Endothelial cell of umbilical vein (primary cell): Measurements from ENCODE around the gene RABGGTA. TPM values are rescaled to one million over a fixed set of nuclear protein-coding genes. Genes with fewer than 3 reads are reported as not detected.

Experiments used
- BruUV-seq: library from RNA; stranded (reverse); fragments of 400-500 nt; replicated peaks from 2 replicates; lab custom pipeline; 2021; lab: Mats Ljungman, UMichigan
- CTCF ChIA-PET: fragments of 300-600, 350-600 bp; sonication (Branson Sonifier 250); formaldehyde crosslinking; loops from one replicate; lab custom pipeline; 2021; ENCODE audit warnings: antibody characterized with exemption, inconsistent platforms; lab: Charles Lee
- POLR2A ChIA-PET: fragments of 300-600, 350-600 bp; sonication (Branson Sonifier 250); formaldehyde crosslinking; loops from one replicate; lab custom pipeline; 2021; ENCODE audit warnings: antibody characterized with exemption, inconsistent platforms; lab: Charles Lee
- DNase-seq: peaks from one replicate; pipeline ENCODE4 v3.0.0-alpha.2; 2011; ENCODE audit warnings: low read depth, low spot score
- FAIRE-seq: peaks from 2 replicates; lab custom pipeline; 2011; peaks lifted over from hg19 to GRCh38; lab: Jason Lieb, UNC
- H2AFZ ChIP-seq: 2 replicates; pipeline ENCODE4 v1.6.0; 2012; ENCODE audit warnings: low read depth, low read length, control low read depth, inconsistent platforms
- H3K27ac ChIP-seq: 2 replicates; pipeline ENCODE4 v1.5.1; 2011; ENCODE audit warnings: low read depth, mild to moderate bottlenecking, control low read depth, low read length, moderate library complexity; ENCODE audit not compliant: insufficient read depth
- H3K27me3 ChIP-seq, 2 experiments: 2 replicates each; pipeline versions ENCODE4 v1.6.0 to v1.6.1; 2011; ENCODE audit warnings: low read length in 2 of 2, mixed read lengths in 1 of 2; ENCODE audit not compliant: control insufficient read depth in 2 of 2, insufficient read depth in 2 of 2
- H3K36me3 ChIP-seq, 2 experiments: 2 replicates in 1 of 2; 3 replicates in 1 of 2; pipeline ENCODE4 v1.5.1; 2011; ENCODE audit warnings: low read length in 2 of 2, mild to moderate bottlenecking in 1 of 2, moderate library complexity in 1 of 2; ENCODE audit not compliant: control insufficient read depth in 2 of 2, insufficient read depth in 2 of 2; ENCODE audit errors: extremely low read depth in 1 of 2
- H3K4me1 ChIP-seq: 3 replicates; pipeline ENCODE4 v1.5.1; 2011; ENCODE audit warnings: mild to moderate bottlenecking, low read length; ENCODE audit not compliant: control insufficient read depth, insufficient read depth; ENCODE audit errors: extremely low read depth
- H3K4me2 ChIP-seq: 2 replicates; pipeline ENCODE4 v1.6.1; 2011; ENCODE audit warnings: low read length, control low read depth, mixed read lengths; ENCODE audit not compliant: insufficient read depth
- H3K4me3 ChIP-seq, 3 experiments: fragments of 200-600 bp in 1 of 3; sonication (generic), shearing (Covaris generic) in 1 of 3; replicated peaks in 1 of 3; 2 replicates each; pipeline ENCODE4 v1.5.1; 2011 to 2016; ENCODE audit warnings: control low read depth in 3 of 3, low read length in 3 of 3, mild to moderate bottlenecking in 2 of 3, inconsistent platforms in 1 of 3, low read depth in 1 of 3, moderate library complexity in 1 of 3; ENCODE audit not compliant: insufficient read depth in 1 of 3
- H3K79me2 ChIP-seq: 2 replicates; pipeline ENCODE4 v1.6.0; 2012; ENCODE audit warnings: low read length, inconsistent platforms; ENCODE audit not compliant: control insufficient read depth, insufficient read depth
- H3K9ac ChIP-seq: replicated peaks from 2 replicates; pipeline ENCODE3; 2011; ENCODE audit warnings: low read length, control low read depth; ENCODE audit not compliant: insufficient read depth; ENCODE audit errors: extremely low read depth
- H3K9me1 ChIP-seq: replicated peaks from 3 replicates; pipeline ENCODE4 v1.6.0; 2011; ENCODE audit warnings: mild to moderate bottlenecking, low read length; ENCODE audit not compliant: control insufficient read depth, insufficient read depth; ENCODE audit errors: extremely low read depth
- H3K9me3 ChIP-seq: replicated peaks from 2 replicates; pipeline ENCODE4 v1.5.1; 2012; ENCODE audit warnings: low read length, inconsistent platforms; ENCODE audit not compliant: control insufficient read depth, insufficient read depth
- H4K20me1 ChIP-seq: replicated peaks from 2 replicates; pipeline ENCODE3; 2011; ENCODE audit warnings: mild to moderate bottlenecking, low read length; ENCODE audit not compliant: control insufficient read depth, insufficient read depth; ENCODE audit errors: extremely low read depth
- FOS ChIP-seq: IDR thresholded peaks from 2 replicates; pipeline ENCODE4 v1.6.1; 2011; ENCODE audit warnings: mild to moderate bottlenecking, low read length, moderate library complexity, borderline replicate concordance; ENCODE audit not compliant: insufficient read depth
- MAX ChIP-seq: IDR thresholded peaks from 2 replicates; pipeline ENCODE4 v1.6.1; 2011; ENCODE audit not compliant: insufficient read depth, insufficient read length
- MYC ChIP-seq: IDR thresholded peaks from one replicate; pipeline ENCODE4 v1.6.1; 2011; ENCODE audit warnings: mild to moderate bottlenecking, low read depth, low read length
- dilution Hi-C: fragments of 300-500 bp; cut with MboI; formaldehyde crosslinking; loops from one replicate; pipeline ENCODE4 v1.15.0; 2019; ENCODE audit warnings: low sequenced_read_pairs; ENCODE audit not compliant: extremely low pct_ligation_motif_present
- intact Hi-C: fragments of 100-400 bp; cut with micrococcal nuclease; formaldehyde crosslinking; loops from one replicate; pipeline ENCODE4 v1.10.0; 2022
- polyA plus RNA-seq, 4 experiments: library from polyadenylated mRNA; depleted of rRNA in 3 of 4; stranded (reverse) in 3 of 4; unstranded in 1 of 4; fragments of >200 nt; gene quantifications; 2 replicates each; pipeline versions ENCODE4 v1.2.1 to v1.2.3, GENCODE V29; 2011 to 2012; ENCODE audit warnings: missing spikeins in 1 of 4
- total RNA-seq: library from RNA; stranded (reverse); gene quantifications from 2 replicates; pipeline ENCODE4 v1.2.3, GENCODE V29; 2021

Gene RABGGTA
- total and polyA plus RNA-seq, 2 donors (not counting 3 experiments of a cell fraction or from before 2014, with no cell fraction given), result 29.3 to 80.1 TPM

- Histone ChIP-seq H2AFZ (no peak overlapping the region), H3K27ac (no peak overlapping the region), H3K4me1 (peaks cover 9% of the 10 kb centered on the region), H3K9ac (no peak overlapping the region), H3K36me3 (peaks cover 2 to 21% of the 10 kb centered on the region in 2 experiments), H3K27me3 (no peaks in the 10 kb centered on the region), H3K9me1 (no peaks in the 10 kb centered on the region), H3K4me3 (no peak overlapping the region), H4K20me1 (no peaks in the 10 kb centered on the region), H3K4me2 (no peak overlapping the region), H3K9me3 (no peaks in the 10 kb centered on the region), H3K79me2 (no peaks in the 10 kb centered on the region)
- CTCF ChIA-PET, result interaction anchor here (1.8 kb wide), 2 partner anchors 29 to 53 kb away, joined by 5 to 7 read pairs; partner anchors contain the start of gene MDP1
- intact Hi-C loops (no loop called here), dilution Hi-C loops (no loop called here)
- no TSS peak for BruUV-seq
- POLR2A ChIA-PET, result no interaction called here
- TF ChIP-seq MYC, result no peak
- FAIRE-seq (no peak), DNase-seq (no peak)
These were observed 3.2 kb downstream of the RABGGTA start for GRCh38 chr14:24268225-24268624.

GRCh38 chr14:24267516-24267915, 3.9 kb downstream of the RABGGTA start:
- intact Hi-C loops, result no loop called here

More at GRCh38 chr14:24267516-24267915, 3.9 kb downstream of the RABGGTA start:
- Histone ChIP-seq H3K27ac (no peak overlapping the region), H3K9ac (no peak overlapping the region), H3K36me3 (peaks cover 2 to 21% of the 10 kb centered on the region in 2 experiments), H3K9me3 (no peaks in the 10 kb centered on the region), H3K4me2 (no peak overlapping the region), H3K4me1 (peaks cover 9% of the 10 kb centered on the region), H3K9me1 (no peaks in the 10 kb centered on the region), H4K20me1 (no peaks in the 10 kb centered on the region), H3K27me3 (no peaks in the 10 kb centered on the region), H3K79me2 (no peaks in the 10 kb centered on the region), H2AFZ (no peak overlapping the region), H3K4me3 (no peak overlapping the region)
- dilution Hi-C loops, result no loop called here
- no peak for FAIRE-seq
- ChIA-PET POLR2A (interaction anchor here (0.8 kb wide), 1 partner anchor 14 kb away, joined by 3 read pairs; no protein-coding TSS in a partner anchor), CTCF (no interaction called here)
- BruUV-seq, result no TSS peak
- no peak for TF ChIP-seq MAX
- TF ChIP-seq FOS, result no peak
- no peak for DNase-seq
